DMS53 treated with DMSO at 0.1 percent for 48 hours (cell line): ENCODE data around the gene TAPBP.
"Not testable (repeated sequence)": the region's sequence is repeated elsewhere in the genome, so short reads cannot be mapped to it uniquely, and the experiment has no call there.

ENCODE experiments used
- DNase-seq: peaks from one replicate; lab custom pipeline; 2025; ENCODE audit not compliant: unreplicated experiment; lab: John Stamatoyannopoulos, UW

The TAPBP gene

GRCh38 chr6:33277663-33278391 lies 36.1 kb downstream of the TAPBP start:
- no peak for DNase-seq

- peak; percentile 84 for DNase-seq
Measured at GRCh38 chr6:33276864-33277662, 36.8 kb downstream of the TAPBP start, which contains the start of gene B3GALT4. TSS of gene B3GALT4 (plus strand) at chr6:33277123. CDS start at chr6:33277420, 297 bp downstream.

GRCh38 chr6:33276581-33276863 lies 37.4 kb downstream of the TAPBP start:
- DNase-seq: no peak

- not testable (repeated sequence) for DNase-seq
Measured at GRCh38 chr6:33275795-33276580, 37.9 kb downstream of the TAPBP start.

DNA sequence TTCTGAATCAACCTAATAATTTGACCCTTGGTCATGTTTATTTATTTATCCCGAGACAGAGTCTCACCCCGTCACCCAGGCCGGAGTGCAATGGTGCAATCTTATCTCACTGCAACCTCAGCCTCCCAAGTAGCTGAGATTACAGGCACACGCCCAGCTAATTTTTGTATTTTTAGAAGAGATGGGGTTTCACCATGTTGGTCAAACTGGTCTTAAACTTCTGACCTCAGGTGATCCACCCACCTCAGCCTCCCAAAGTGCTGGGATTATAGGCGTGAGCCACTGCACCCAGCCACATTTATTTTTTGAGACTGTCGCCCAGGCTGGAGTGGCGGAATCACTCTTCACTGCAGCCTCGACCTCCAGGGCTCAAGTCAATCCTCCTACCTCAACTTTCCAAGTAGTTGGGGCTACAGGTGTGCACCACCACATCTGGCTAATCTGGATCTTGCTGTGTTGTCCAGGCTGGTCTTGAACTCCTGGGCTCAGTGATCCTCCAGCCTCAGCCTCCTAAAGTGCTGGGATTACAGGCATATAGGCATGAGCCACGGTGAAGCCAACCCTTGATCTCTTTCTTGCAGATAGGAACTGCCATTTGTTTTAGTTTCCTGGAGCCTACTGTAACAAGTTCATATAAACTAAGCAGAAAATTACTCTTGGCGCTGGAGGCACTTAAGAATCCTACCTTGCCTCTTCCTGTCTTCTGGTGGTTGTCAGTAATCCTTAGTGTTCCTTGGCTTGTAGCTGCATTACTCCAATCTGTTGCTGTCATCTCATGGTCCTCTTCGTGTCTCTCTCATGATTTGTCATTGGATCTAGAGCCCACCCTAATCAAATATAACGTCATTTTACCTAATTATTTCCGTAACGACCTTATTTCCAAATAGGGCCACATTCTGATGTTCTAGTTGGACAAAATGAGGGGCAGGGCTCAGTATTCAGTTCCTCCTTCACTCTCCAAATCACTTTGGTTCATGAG lies 39.7 kb downstream of the TAPBP start:
- DNase-seq: no peak

DNA sequence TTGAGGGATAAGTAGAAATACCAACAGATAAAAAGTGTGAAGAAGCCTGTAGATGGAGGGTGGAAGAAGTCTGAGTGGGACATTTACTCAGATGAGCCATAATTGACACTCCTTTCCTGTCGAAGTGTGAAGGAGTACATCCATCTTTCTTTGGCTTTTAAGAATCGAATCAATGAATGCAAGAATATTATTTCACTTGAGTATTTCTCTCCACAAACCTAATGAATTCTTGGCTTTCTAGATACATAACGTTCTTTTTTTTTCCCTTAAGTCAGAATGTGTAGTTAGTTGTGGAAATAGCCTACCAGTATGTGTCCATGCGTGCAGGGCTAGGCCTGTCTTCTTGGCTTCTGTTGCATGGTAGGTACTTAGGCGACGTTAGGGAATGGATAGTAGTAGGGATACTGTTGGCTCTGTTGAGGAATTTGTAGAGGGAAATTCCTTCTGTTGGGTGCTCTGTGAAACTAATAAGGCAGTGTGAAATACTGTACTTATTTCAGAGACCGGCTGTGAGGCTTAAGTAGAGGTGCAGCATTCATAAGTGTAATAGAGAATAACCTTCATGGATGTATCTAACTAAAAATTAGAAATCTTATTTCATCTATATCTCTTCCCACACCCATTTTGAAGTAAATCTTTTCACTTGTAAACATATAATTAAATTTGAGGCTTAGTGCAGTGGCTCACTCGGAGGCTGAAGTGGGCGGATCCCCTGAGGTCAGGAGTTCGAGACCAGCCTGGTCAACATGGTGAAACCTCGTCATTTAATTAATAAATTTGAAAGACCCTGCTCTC lies 40.6 kb downstream of the TAPBP start:
- no peak for DNase-seq

DNA sequence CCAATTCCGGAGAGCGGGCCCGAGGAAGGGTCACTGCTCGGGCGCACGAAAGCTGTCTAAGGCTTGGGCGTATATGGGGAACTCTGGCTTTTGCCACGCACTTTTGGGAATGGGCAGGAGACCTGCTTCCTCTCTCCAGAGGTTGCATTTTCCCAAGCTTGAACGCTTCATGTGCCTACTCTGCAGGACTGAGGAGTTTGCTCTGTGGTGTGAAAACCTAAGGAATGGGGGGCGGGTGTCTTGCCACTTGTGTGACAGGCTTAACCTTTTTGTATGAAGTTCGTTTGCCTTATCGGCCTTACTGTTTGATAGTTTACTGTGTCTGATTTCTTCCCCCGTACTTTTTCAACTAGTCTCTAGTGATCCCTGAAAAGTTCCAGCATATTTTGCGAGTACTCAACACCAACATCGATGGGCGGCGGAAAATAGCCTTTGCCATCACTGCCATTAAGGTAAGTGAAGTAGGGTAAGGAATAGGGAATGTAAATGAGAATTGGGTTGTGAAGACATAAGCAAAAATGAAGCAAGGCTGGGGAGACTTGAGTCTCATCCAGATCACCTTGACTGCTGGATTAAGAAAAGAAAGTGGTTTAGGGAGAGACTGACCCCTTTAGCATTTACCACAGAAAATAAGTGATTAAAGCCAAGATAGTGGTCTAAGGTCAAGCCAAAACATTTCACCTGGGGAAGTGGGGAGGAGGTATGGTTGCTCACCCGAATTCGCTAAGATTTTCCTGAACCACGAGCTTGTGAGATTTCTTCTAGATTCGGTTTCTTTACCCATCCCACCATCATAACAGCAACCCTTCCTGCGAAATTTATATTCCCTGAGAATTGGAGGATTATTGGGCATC lies 41.4 kb downstream of the TAPBP start:
- no peak for DNase-seq

DNA sequence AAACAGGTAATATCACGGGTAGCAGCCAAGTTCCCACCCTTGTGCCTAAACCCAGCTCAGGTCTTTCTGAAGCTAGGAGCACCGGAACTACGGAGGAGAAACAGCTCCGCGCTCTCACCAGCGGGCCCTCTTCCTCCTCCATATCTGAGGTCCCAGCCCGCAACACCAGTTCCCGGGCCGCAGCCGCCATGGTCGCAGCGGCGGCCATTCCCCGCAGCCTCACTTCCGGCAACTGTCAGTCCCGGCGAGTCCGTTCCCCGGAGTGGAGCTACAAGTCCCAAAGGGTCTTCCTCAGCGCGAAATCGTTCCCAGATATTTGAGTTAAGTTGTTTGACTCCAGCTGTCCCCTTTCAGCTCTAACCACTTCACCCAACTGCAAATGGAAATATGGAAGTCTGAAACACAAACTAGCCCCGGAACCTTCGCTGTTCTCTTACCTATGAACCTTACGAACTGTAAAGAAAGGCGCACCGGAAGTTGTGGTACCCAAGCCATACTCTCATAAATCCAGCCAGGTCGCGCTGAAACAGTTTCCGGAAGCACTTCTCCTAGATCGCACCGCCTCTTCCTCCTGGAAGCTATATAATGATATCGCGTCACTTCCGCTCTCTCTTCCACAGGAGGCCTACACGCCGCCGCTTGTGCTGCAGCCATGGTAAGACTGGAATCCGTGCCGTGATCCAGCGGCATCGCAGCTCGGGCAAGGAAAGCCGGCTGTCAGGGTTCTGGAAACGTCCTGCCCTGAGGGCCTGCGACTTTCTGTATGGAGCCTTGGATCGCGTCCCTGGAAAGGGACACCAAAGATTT lies 42.2 kb downstream of the TAPBP start, which contains the start of the genes RPS18 and VPS52:
RPS18 (plus strand) TSS at position 608 of the 807 bp plus-strand sequence; CDS start at position 653, 45 bp downstream.
VPS52 (minus strand) TSS at position 409 of the 807 bp plus-strand sequence; CDS start at position 208, 201 bp downstream.
- peak; percentile 92 for DNase-seq

DNA sequence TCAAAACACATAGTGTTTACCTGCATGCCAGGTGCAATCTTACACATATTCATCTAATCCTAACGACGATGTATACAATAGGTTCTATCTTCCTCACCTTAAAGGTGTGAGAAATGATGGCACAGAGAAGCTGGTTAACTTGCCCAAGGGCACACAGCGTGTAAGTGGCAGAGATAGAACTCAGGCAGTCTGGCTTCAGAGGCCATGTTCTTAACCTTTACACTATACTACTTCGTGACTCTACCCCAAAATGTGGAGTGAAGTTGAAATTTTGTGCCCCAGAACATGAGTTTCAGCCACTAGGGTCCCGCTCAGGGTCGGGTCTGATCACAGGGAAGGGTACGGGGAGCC lies 42.8 kb downstream of the TAPBP start:
- no peak for DNase-seq

DNA sequence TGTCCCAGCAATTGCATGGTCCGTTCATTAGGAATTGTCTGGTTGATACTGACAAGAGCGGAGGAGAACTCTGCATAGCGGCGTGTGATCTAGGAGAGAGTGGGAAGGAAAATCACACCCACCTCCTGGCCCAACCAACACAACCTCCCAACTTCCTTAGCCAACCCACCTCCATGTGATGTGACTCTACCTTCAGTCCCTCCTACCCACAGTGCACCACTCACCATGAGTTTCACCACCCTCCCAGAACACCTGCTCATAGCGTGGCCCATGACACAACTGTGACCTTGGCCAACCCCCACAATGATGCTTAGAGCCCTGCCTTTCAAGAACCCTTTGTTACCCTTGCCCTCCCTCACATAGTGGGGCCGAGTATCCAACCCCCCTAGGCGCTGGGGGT lies 49.9 kb downstream of the TAPBP start:
- DNase-seq: no peak

DNA sequence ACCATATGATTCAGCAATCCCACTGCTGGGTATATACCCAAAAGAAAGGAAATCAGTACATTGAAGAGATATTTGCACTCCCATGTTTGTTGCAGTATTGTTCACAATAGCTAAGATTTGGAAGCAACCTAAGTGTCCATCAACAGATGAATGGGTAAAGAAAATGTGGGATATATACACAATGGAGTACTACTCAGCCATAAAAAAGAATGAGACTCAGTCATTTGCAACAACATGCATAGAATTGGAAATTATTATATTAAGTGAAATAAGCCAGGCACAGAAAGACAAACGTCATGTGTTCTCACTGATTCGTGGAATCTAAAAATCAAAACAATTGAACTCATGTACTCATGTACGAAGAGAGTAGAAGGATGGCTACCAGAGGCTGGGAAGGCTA lies 51.4 kb downstream of the TAPBP start:
- DNase-seq: not testable (repeated sequence)

GRCh38 chr6:33259032-33259431 lies 54.8 kb downstream of the TAPBP start:
- no peak for DNase-seq

GRCh38 chr6:33254591-33254990 lies 59.3 kb downstream of the TAPBP start:
- DNase-seq: no peak

GRCh38 chr6:33252759-33253158 lies 61.1 kb downstream of the TAPBP start:
- no peak for DNase-seq

DNA sequence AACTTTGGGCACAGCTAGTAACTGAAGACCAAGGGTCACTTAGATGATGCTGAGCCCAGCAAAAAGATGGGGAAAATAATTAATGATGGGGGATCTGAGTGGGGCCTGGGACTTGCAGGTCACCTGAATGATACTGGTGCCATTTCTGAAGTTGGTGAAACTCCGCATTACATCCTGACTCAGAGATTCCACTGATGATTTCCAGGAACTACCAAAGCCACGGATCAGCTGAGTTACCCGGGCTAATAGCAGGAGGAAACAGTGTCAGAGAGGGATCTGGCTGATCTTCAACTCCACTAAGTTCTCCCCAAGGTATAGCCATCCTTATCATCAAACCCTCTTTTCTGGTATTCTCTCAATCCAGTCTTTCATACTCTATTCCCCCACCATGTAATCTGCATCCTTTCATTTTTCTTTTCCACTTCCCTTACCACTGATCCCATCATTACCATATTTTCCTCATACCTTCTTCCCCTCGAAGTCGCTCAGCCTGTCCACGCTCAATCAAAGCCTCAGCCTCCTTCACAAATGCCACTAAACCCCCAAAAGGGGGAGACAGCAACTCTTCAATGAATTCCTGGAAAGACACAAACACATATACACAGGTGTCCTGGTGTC lies 62.4 kb downstream of the TAPBP start:
- DNase-seq: no peak

DNA sequence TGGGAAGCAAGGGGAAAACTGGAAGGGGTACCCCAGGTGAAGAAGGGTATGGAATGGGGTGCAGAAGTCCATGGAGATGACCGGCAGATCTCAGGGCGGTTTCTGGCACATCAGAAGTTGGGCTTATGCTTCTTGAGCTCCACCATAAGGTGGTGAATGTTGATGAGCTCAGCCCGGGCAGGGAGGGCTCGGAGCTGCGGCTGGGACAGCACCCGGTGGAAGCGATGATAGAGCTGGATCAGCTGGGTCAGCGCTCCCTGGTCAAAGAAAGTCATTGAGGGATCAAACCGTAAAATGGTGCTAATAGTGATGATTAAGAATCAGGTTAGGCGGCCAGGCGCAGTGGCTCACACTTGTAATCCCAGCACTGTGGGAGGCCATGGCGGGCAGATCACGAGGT lies 63.1 kb downstream of the TAPBP start:
- DNase-seq: no peak
